ENCODE data around the gene TFPI. TPM values are rescaled to one million over a fixed set of nuclear protein-coding genes. Genes with fewer than 3 reads are reported as not detected.

TFPI gene
- total and polyA plus RNA-seq, 2 of the 8 experiments (the other 6 are each of a cell fraction or from before 2014, with no cell fraction given): 2.0 to 7.1 TPM

DNA sequence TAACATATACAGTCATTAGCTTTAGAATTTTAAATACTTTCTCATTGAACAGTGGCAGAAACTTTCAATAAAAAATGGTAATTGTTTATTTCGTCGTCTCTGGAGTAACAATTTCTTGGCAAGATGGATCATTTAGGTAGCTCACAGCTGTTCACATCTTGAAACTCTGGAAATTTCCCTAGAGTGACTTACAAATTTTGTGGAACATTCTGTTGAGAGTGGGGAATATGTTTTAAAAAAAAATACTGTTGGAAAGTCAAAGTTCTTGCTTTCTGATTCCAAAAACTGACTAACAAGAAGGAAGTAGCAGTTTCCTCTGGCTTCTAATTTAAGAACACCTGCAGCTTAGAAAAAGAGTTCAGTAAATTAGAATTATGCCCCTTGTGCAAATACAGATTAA lies 95.0 kb downstream of the TFPI start (continued):
- TF ChIP-seq MAX (IDR thresholded peaks at IDR 0.05) (no peak), NANOG (IDR thresholded peaks at IDR 0.05; ENCODE audit: insufficient read depth, low read depth, low read length, poor library complexity, severe bottlenecking) (no peak), RFX5 (IDR thresholded peaks at IDR 0.05; ENCODE audit: borderline replicate concordance, low read depth, low read length) (no peak)
